Measurements from ENCODE around the gene OGFR. TPM values are rescaled to one million over a fixed set of nuclear protein-coding genes. Genes with fewer than 3 reads are reported as not detected.

OGFR gene
- total and polyA plus RNA-seq, 2 experiments from 2014 or later: 9.6 to 50.6 TPM

GRCh38 chr20:62780696-62781095 lies 23.9 kb upstream of the OGFR start:
- H3K4me2 ChIP-seq: no peak overlapping the region
- 0 out of 2 replicates have a peak, but pooled peaks cover 2% of the 10 kb centered on the region for H3F3A ChIP-seq (replicated peaks; ENCODE audit: low read depth)
- H2AFZ ChIP-seq: no peak overlapping the region
- no peak for DNase-seq (ENCODE audit: low spot score)
- Mint-ChIP-seq H3K4me3 (no peak overlapping the region), H3K9me3 (no peaks in the 10 kb centered on the region), H3K4me1 (peaks cover 12% of the 10 kb centered on the region), H3K36me3 (ENCODE audit: low read depth) (no peaks in the 10 kb centered on the region), H3K27ac (no peak overlapping the region), H3K27me3 (ENCODE audit: insufficient read depth, low read depth, poor library complexity) (peaks cover 7% of the 10 kb centered on the region)
- no peaks in the 10 kb centered on the region for H4K20me1 ChIP-seq (replicated peaks; ENCODE audit: insufficient read depth)
- no peak overlapping the region for H3K4me3 ChIP-seq
- no peaks in the 10 kb centered on the region for H3K79me2 ChIP-seq (replicated peaks; ENCODE audit: insufficient read depth)
- no peaks in the 10 kb centered on the region for H3K27me3 ChIP-seq (ENCODE audit: insufficient read depth)
- H3K36me3 ChIP-seq (ENCODE audit: insufficient read depth): no peaks in the 10 kb centered on the region
- TF ChIP-seq REST (IDR thresholded peaks at IDR 0.05; ENCODE audit: unreplicated experiment) (no peak), ZNF331 (CRISPR knock-in tag; IDR thresholded peaks at IDR 0.05; ENCODE audit: low read depth) (no peak), EZH2 (IDR thresholded peaks at IDR 0.05; ENCODE audit: low read depth, unreplicated experiment) (no peak), ZNF462 (CRISPR knock-in tag; IDR thresholded peaks at IDR 0.05) (no peak), NANOG (IDR thresholded peaks at IDR 0.05; ENCODE audit: borderline replicate concordance) (no peak), ETS1 (IDR thresholded peaks at IDR 0.05) (no peak), STAT1 (IDR thresholded peaks at IDR 0.05; ENCODE audit: unreplicated experiment) (no peak), CTCF (conservative IDR thresholded peaks at IDR 0.05; ENCODE audit: low read depth in 2 of 2) (no peak), CREB1 (CRISPR knock-in tag; IDR thresholded peaks at IDR 0.05; ENCODE audit: low read depth) (no peak), JUNB (IDR thresholded peaks at IDR 0.05; ENCODE audit: unreplicated experiment) (no peak)
- ATAC-seq: no peak
- H3K9me2 ChIP-seq (ENCODE audit: insufficient read depth): no peaks in the 10 kb centered on the region
- no peaks in the 10 kb centered on the region; the same call in 1 of the 2 replicates for H3K4me1 ChIP-seq (ENCODE audit: insufficient read depth)
- no peak overlapping the region for H3K27ac ChIP-seq (ENCODE audit: low read depth)

All from GM23338 (cell line).